DOHH2 (cell line): ENCODE measurements around the gene PIGC.

Experiments
- H3F3A ChIP-seq: fragments of 200-600 bp; sonication (generic), shearing (Covaris generic); 2 replicates; pipeline ENCODE4 v1.6.0; 2016; ENCODE audit warnings: antibody characterized with exemption, mild to moderate bottlenecking; ENCODE audit not compliant: control insufficient read depth, insufficient read depth
- H3K27ac ChIP-seq: fragments of 200-600 bp; sonication (generic); 2 replicates; pipeline ENCODE4 v1.5.1; 2014; ENCODE audit warnings: low read depth, mild to moderate bottlenecking, low read length, moderate library complexity
- H3K27me3 ChIP-seq: fragments of 200-600 bp; sonication (generic); 2 replicates; pipeline ENCODE4 v1.6.1; 2014; ENCODE audit warnings: mild to moderate bottlenecking, low read length, mixed read lengths; ENCODE audit not compliant: control insufficient read depth
- H3K36me3 ChIP-seq: fragments of 200-600 bp; sonication (generic); 2 replicates; pipeline ENCODE4 v1.6.1; 2014; ENCODE audit warnings: mild to moderate bottlenecking, low read length, moderate library complexity, mixed read lengths; ENCODE audit not compliant: control insufficient read depth
- H3K4me1 ChIP-seq: fragments of 200-600 bp; sonication (generic); 2 replicates; pipeline ENCODE4 v1.6.1; 2014; ENCODE audit warnings: mild to moderate bottlenecking, low read length, mixed read lengths; ENCODE audit not compliant: control insufficient read depth
- H3K4me2 ChIP-seq: fragments of 200-600 bp; sonication (generic); 2 replicates; pipeline ENCODE4 v1.6.0; 2014; ENCODE audit warnings: mild to moderate bottlenecking, low read length, moderate library complexity
- H3K4me3 ChIP-seq: fragments of 200-600 bp; sonication (generic); 2 replicates; pipeline ENCODE4 v1.5.1; 2014; ENCODE audit warnings: mild to moderate bottlenecking, low read length, mixed read lengths
- H3K79me2 ChIP-seq: fragments of 200-600 bp; sonication (generic); 2 replicates; pipeline ENCODE4 v1.6.1; 2014; ENCODE audit warnings: mild to moderate bottlenecking, low read length, mixed read lengths; ENCODE audit not compliant: control insufficient read depth
- H3K9me2 ChIP-seq: fragments of 200-600 bp; sonication (generic); replicated peaks from 2 replicates; pipeline ENCODE4 v1.6.1; 2014; ENCODE audit warnings: mild to moderate bottlenecking, low read length, mixed read lengths; ENCODE audit not compliant: control insufficient read depth
- H3K9me3 ChIP-seq: fragments of 200-600 bp; sonication (generic); 2 replicates; pipeline ENCODE4 v1.6.1; 2014; ENCODE audit warnings: antibody characterized with exemption, low read length, mixed read lengths; ENCODE audit not compliant: control insufficient read depth, insufficient read depth
- H4K20me1 ChIP-seq: fragments of 200-600 bp; sonication (generic); 2 replicates; pipeline ENCODE4 v1.6.0; 2014; ENCODE audit warnings: low read depth, mild to moderate bottlenecking, antibody characterized with exemption, low read length, moderate library complexity; ENCODE audit not compliant: control insufficient read depth, insufficient read depth
- EZH2phosphoT487 ChIP-seq: fragments of 200-600 bp; sonication (generic); IDR thresholded peaks from 2 replicates; pipeline ENCODE4 v1.6.1; 2017; ENCODE audit warnings: borderline replicate concordance, mild to moderate bottlenecking, antibody characterized with exemption, low read length, moderate library complexity, mixed read lengths
- TF ChIP-seq, protein P1 (sequence below): fragments of 200-600 bp; sonication (generic); IDR thresholded peaks from one replicate; pipeline ENCODE4 v1.5.1; 2014; ENCODE audit warnings: antibody characterized with exemption, mild to moderate bottlenecking, low read depth, low read length; ENCODE audit not compliant: poor library complexity, severe bottlenecking

PIGC gene

DNA sequence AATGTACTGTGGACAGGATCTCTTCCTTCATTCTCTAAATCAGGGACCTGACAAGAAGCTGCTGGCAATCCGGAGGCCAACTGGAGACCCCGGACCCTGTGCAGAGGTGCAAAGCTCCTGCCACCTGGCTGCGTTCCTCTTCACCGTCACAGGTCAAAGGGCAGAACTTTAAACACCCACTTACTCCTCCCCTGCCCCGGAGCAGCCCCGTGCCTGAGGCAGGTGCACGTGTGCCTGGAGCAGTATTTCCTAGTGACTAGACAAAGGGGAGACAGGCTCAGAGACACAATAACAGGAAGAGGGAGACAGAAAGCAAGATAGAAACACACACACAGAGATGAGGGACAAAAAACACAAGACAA, 6.6 kb upstream of the PIGC start:
- Histone ChIP-seq H3K4me2 (no peak overlapping the region), H3K27me3 (no peaks in the 10 kb centered on the region), H3F3A (no peaks in the 10 kb centered on the region), H3K9me3 (no peaks in the 10 kb centered on the region), H3K4me1 (peaks cover 6% of the 10 kb centered on the region; the same call in 1 of the 2 replicates), H3K9me2 (no peaks in the 10 kb centered on the region), H4K20me1 (no peaks in the 10 kb centered on the region), H3K27ac (no peak overlapping the region), H3K4me3 (0 out of 2 replicates have a peak overlapping the region, but pooled peaks have one; percentile 0), H3K36me3 (no peaks in the 10 kb centered on the region), H3K79me2 (no peaks in the 10 kb centered on the region)
- TF ChIP-seq EZH2phosphoT487 = no peak
- TF ChIP-seq, protein P1, sequence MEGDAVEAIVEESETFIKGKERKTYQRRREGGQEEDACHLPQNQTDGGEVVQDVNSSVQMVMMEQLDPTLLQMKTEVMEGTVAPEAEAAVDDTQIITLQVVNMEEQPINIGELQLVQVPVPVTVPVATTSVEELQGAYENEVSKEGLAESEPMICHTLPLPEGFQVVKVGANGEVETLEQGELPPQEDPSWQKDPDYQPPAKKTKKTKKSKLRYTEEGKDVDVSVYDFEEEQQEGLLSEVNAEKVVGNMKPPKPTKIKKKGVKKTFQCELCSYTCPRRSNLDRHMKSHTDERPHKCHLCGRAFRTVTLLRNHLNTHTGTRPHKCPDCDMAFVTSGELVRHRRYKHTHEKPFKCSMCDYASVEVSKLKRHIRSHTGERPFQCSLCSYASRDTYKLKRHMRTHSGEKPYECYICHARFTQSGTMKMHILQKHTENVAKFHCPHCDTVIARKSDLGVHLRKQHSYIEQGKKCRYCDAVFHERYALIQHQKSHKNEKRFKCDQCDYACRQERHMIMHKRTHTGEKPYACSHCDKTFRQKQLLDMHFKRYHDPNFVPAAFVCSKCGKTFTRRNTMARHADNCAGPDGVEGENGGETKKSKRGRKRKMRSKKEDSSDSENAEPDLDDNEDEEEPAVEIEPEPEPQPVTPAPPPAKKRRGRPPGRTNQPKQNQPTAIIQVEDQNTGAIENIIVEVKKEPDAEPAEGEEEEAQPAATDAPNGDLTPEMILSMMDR = no peak

DNA sequence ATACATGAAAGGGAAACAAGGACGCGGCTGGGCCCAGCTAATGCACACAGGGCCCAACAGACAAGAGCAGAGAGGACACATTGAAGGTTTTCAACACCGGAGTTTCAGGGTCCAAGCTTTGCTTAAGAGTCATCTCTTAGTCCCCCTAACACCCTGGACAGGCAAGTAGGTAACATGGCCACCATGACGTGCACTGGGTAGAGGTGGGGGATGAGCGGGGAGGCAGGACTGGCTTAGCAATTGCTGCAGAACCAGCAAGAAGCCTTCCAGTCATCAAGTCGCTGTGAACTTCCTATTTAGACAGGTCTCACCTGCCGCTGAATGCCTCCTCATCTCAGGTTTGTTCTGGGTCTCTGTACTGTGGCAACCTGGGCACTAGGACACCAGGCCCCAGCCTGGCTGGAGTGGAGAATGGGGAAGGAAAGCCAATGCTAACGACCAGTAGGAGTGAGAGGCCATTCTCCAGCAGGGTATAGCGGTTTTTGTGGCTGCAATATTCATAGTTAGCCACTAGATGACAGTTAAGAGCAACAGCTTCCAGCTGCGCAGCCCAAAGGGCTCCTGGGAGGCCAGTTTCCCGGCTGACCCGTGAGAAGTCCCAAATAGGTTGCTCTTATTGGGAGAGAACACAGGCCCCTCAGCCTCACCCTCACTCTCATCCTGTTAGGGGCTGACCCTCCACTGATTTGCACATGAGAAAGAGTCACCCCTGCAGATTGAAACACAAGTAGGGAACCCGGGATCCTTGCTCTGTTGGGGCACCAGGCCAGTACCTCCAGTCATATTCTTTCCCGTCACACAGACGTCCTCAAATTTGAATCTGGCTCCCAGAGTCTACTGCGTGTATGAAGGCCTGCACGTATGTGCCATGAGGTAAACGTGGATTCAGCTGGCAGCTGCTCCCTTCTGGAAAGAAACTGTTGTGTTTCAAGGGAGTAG, 6.0 kb upstream of the PIGC start:
- Histone ChIP-seq H3K36me3 (no peaks in the 10 kb centered on the region), H3K4me1 (peaks cover 6% of the 10 kb centered on the region; the same call in 1 of the 2 replicates), H3K4me3 (0 out of 2 replicates have a peak overlapping the region, but pooled peaks have one; percentile 0), H4K20me1 (no peaks in the 10 kb centered on the region), H3F3A (no peaks in the 10 kb centered on the region), H3K79me2 (no peaks in the 10 kb centered on the region), H3K4me2 (peak overlapping the region; percentile 12), H3K9me2 (no peaks in the 10 kb centered on the region), H3K9me3 (no peaks in the 10 kb centered on the region), H3K27me3 (no peaks in the 10 kb centered on the region), H3K27ac (no peak overlapping the region)
- TF ChIP-seq, protein P1 = peak; percentile 80
- no peak for TF ChIP-seq EZH2phosphoT487

DNA sequence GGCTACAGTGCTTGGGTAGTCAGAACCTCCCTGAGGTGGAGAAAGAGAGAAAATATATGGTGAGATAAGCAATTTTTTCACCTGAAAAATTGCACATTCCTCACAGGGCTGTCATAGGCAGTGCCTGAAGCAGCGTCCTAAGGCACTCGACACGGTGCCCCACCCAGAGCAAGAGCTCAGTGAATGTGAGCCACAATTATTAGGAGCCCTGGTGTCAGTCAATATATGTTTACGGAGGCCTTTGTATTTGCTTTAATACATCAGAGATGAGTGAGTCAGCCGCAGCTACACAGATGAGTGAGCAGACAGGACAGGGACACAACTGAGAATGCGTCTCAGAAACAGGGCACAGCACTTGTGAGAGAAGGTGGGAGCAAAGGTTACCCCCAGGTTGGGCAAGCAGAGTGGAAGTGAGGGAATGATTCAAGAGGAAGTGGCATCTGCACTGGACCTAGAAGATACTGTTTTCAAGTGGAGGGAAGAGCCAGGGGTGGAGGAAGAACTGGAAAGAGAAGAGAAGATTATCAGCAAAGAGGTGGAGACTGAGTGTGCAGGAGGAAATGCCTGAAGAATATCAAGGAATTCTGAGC, 5.2 kb upstream of the PIGC start:
- no peak overlapping the region for H3K27ac ChIP-seq
- H3K36me3 ChIP-seq = no peaks in the 10 kb centered on the region
- no peaks in the 10 kb centered on the region for H4K20me1 ChIP-seq
- H3K27me3 ChIP-seq = no peaks in the 10 kb centered on the region
- H3K4me2 ChIP-seq = no peak overlapping the region
- no peaks in the 10 kb centered on the region for H3F3A ChIP-seq
- no peaks in the 10 kb centered on the region for H3K9me2 ChIP-seq
- no peaks in the 10 kb centered on the region for H3K79me2 ChIP-seq
- H3K4me3 ChIP-seq = no peak overlapping the region
- no peaks in the 10 kb centered on the region for H3K9me3 ChIP-seq
- H3K4me1 ChIP-seq = peaks cover 10% of the 10 kb centered on the region
- no peak for TF ChIP-seq EZH2phosphoT487
- TF ChIP-seq, protein P1 = no peak
